Caki2 (cell line): ENCODE data around the gene CD2. TPM values are rescaled to one million over a fixed set of nuclear protein-coding genes. Genes with fewer than 3 reads are reported as not detected.
"Not testable (repeated sequence)": the region's sequence is repeated elsewhere in the genome, so short reads cannot be mapped to it uniquely, and the experiment has no call there.

ENCODE experiments used
- DNase-seq: peaks from one replicate; pipeline ENCODE4 v3.0.0-alpha.2; 2015; ENCODE audit warnings: low read depth
- in situ Hi-C: cut with HindIII; loops from 2 replicates; pipeline ENCODE4 v1.10.0; 2016; ENCODE audit warnings: low sequenced_read_pairs, low pct_unique_long_range_greater_than_20kb, mixed read lengths
- total RNA-seq: library from RNA; depleted of rRNA; stranded (reverse); fragments of >200 nt; shearing (Covaris generic); gene quantifications from 2 replicates; pipeline ENCODE4 v1.2.3, GENCODE V29; 2014; ENCODE audit warnings: low replicate concordance

Gene CD2
- total RNA-seq, 1 experiment from 2014 or later = not detected

- no peak for DNase-seq
- in situ Hi-C loops = no loop called here
Measured at GRCh38 chr1:116753312-116753711, 918 bp upstream of the CD2 start.

GRCh38 chr1:116755066-116755465 lies 836 bp downstream of the CD2 start:
- DNase-seq = no peak
- in situ Hi-C loops = no loop called here

GRCh38 chr1:116755681-116756080 lies 1.5 kb downstream of the CD2 start:
- in situ Hi-C loops = no loop called here
- DNase-seq = no peak

GRCh38 chr1:116756092-116756491 lies 1.9 kb downstream of the CD2 start:
- DNase-seq, in situ Hi-C loops: not testable (repeated sequence)

GRCh38 chr1:116758456-116758815 lies 4.2 kb downstream of the CD2 start:
- in situ Hi-C loops, DNase-seq: not testable (repeated sequence)

- DNase-seq = no peak
- in situ Hi-C loops = no loop called here
Measured at GRCh38 chr1:116759636-116760035, 5.4 kb downstream of the CD2 start.

- no peak for DNase-seq
- in situ Hi-C loops = no loop called here
Measured at GRCh38 chr1:116760487-116760886, 6.3 kb downstream of the CD2 start.

GRCh38 chr1:116760996-116761665 lies 6.9 kb downstream of the CD2 start:
- no peak for DNase-seq
- in situ Hi-C loops = no loop called here

GRCh38 chr1:116762281-116762680 lies 8.1 kb downstream of the CD2 start:
- DNase-seq = no peak
- in situ Hi-C loops = no loop called here

- no peak for DNase-seq
- in situ Hi-C loops = no loop called here
Measured at GRCh38 chr1:116762781-116763115, 8.5 kb downstream of the CD2 start.

GRCh38 chr1:116763116-116763786 lies 9.0 kb downstream of the CD2 start:
- DNase-seq = no peak
- in situ Hi-C loops = no loop called here

- no peak for DNase-seq
- in situ Hi-C loops = no loop called here
Measured at GRCh38 chr1:116763787-116764465, 9.7 kb downstream of the CD2 start.

- DNase-seq = no peak
- in situ Hi-C loops = no loop called here
Measured at GRCh38 chr1:116764466-116764898, 10.3 kb downstream of the CD2 start.

GRCh38 chr1:116764906-116765862 lies 11.0 kb downstream of the CD2 start:
- DNase-seq = no peak
- in situ Hi-C loops = no loop called here

- in situ Hi-C loops = no loop called here
- no peak for DNase-seq
Measured at GRCh38 chr1:116765962-116766361, 11.7 kb downstream of the CD2 start.

- no peak for DNase-seq
- in situ Hi-C loops = no loop called here
Measured at GRCh38 chr1:116766616-116767469, 12.6 kb downstream of the CD2 start.

- no peak for DNase-seq
- in situ Hi-C loops = no loop called here
Measured at GRCh38 chr1:116767782-116768382, 13.7 kb downstream of the CD2 start.
